Measurements from ENCODE around the gene GUCY2F. TPM values are rescaled to one million over a fixed set of nuclear protein-coding genes. Genes with fewer than 3 reads are reported as not detected.

Gene GUCY2F
- total and polyA plus RNA-seq, 8 donors, result not detected

DNA sequence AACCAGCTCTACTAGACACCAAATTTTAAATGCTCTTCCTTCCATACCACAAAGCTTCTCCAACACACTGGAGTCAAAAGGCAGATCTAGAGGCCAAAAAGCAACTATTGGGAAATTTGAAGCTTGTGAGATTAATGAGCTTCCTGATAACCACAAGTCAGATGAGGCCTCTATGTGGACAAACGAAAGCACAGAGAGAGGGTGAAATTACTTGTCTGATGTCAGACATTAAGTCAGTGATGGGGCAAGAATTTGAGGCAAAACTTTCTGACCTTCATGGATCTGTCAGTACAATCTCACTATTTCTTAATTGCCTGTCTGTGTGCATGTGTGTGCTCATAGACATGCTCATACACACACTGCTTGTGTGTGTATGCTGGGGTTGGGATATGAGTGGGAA is 103.6 kb downstream of the GUCY2F start:
- Histone ChIP-seq H3K27ac (no peak overlapping the region), H3K4me1 (no peaks in the 10 kb centered on the region), H3K9me3 (no peaks in the 10 kb centered on the region), H3K27me3 (peaks cover 0 to 13% (median 0%) of the 10 kb centered on the region in 4 donors), H3K36me3 (no peaks in the 10 kb centered on the region), H3K4me3 (no peak overlapping the region)
- DNase-seq (no peak), FAIRE-seq (no peak), ATAC-seq (no peak)
- 49 to 58% methylated on average over 1 of the region's 1 CpG for WGBS, 2 donors
- TF ChIP-seq, protein P1, sequence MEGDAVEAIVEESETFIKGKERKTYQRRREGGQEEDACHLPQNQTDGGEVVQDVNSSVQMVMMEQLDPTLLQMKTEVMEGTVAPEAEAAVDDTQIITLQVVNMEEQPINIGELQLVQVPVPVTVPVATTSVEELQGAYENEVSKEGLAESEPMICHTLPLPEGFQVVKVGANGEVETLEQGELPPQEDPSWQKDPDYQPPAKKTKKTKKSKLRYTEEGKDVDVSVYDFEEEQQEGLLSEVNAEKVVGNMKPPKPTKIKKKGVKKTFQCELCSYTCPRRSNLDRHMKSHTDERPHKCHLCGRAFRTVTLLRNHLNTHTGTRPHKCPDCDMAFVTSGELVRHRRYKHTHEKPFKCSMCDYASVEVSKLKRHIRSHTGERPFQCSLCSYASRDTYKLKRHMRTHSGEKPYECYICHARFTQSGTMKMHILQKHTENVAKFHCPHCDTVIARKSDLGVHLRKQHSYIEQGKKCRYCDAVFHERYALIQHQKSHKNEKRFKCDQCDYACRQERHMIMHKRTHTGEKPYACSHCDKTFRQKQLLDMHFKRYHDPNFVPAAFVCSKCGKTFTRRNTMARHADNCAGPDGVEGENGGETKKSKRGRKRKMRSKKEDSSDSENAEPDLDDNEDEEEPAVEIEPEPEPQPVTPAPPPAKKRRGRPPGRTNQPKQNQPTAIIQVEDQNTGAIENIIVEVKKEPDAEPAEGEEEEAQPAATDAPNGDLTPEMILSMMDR (IDR thresholded peaks at IDR 0.05), result no peak
- intact Hi-C loops (cut with DNase I), result no loop called here

DNA sequence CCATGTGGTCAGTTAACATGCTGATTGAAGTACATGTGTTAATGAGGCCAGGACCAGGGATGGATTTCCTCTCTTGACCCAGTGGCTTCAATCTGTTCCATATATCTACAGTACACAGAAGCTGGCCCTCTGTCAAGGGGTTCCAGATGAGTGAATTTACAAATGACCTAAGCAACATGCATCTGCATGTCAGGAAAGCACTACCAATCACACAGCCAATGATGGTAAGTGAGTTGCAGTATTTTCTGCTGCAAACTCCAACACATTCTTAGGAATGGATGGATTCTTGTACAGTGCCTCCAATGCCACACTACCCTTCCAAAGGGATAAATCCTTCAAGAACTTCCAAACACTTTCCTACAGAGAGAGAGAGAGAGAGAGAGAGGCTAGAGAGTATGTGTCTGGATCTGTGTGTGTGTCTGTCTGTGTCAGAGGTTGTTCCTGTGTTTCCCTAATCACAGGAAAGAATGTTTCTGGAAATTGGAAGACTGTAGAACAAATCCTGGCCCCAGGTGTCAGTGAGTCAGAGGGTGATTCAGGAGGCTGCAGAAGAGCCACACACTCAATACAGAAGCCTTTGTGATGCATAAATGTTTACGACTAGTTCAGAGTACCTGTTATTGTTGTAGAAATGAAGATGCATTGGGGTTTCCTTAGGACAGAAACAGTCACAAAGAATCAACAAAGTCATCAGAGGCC is 107.5 kb downstream of the GUCY2F start:
- no peak overlapping the region for H3K4me3 ChIP-seq
- TF ChIP-seq, protein P1 (IDR thresholded peaks at IDR 0.05), result no peak
- peaks cover 0 to 10% (median 0%) of the 10 kb centered on the region in 4 donors for H3K27me3 ChIP-seq
- ATAC-seq, result no peak
- DNase-seq, result no peak
- H3K27ac ChIP-seq, result no peak overlapping the region
- H3K4me1 ChIP-seq, result no peaks in the 10 kb centered on the region
- no peaks in the 10 kb centered on the region for H3K36me3 ChIP-seq
- FAIRE-seq, result no peak
- 62 to 68% methylated on average over 1 of the region's 1 CpG for WGBS, 2 donors
- intact Hi-C loops (cut with DNase I), result no loop called here
- H3K9me3 ChIP-seq, result no peaks in the 10 kb centered on the region

DNA sequence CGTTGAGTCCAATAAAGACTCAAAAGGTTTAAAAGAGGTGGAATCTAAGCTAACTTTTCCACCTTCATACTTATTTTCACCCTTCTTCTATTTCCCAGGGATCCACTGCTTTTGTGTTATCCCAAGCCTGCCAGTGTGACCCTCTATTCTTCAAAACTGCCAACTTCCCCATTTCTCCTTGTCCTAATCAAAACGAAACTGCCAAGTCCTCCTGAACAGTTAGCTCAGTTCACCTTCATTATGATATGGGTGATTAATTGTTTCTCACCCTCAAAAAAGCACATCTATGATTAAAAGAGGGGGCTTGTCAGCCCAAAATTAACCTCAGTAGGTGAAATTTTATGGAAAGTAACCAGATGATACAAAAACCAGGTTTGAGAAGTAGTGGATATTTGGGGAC is 108.4 kb downstream of the GUCY2F start:
- DNase-seq (no peak), ATAC-seq (no peak), FAIRE-seq (no peak)
- 67 to 70% methylated on average over 2 of the region's 2 CpGs for WGBS, 2 donors
- Histone ChIP-seq H3K4me3 (no peak overlapping the region), H3K36me3 (no peaks in the 10 kb centered on the region), H3K9me3 (no peaks in the 10 kb centered on the region), H3K4me1 (no peaks in the 10 kb centered on the region), H3K27me3 (peaks cover 0 to 4% (median 0%) of the 10 kb centered on the region in 4 donors), H3K27ac (no peak overlapping the region)
- intact Hi-C loops (cut with DNase I), result no loop called here
- TF ChIP-seq, protein P1 (IDR thresholded peaks at IDR 0.05), result no peak

DNA sequence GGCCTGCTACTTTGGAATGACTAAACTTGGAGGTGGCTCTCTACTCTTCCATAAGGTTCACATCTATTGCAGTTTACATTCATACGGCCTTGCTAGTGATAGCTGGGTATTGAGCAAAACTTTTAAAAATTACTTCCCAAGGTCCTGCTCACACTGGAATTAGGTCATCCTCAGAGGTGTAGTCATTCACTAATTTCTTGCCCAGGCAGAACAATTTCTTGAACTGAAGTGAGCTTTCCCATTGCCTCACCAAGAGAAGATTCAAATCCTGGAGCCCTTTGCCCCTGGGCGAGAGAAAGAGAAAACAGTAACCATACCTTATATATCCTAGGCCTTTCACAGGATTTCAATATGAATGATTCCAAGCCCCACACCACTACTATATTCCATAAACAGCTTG is 109.2 kb downstream of the GUCY2F start:
- H3K27me3 ChIP-seq, result peaks cover 0 to 4% (median 0%) of the 10 kb centered on the region in 4 donors
- TF ChIP-seq, protein P1 (IDR thresholded peaks at IDR 0.05), result no peak
- ATAC-seq, result no peak
- 87% methylated on average over 2 of the region's 2 CpGs for WGBS, 2 donors
- intact Hi-C loops (cut with DNase I), result no loop called here
- H3K4me1 ChIP-seq, result no peaks in the 10 kb centered on the region
- H3K36me3 ChIP-seq, result no peaks in the 10 kb centered on the region
- no peak for FAIRE-seq
- no peak for DNase-seq
- no peaks in the 10 kb centered on the region for H3K9me3 ChIP-seq
- H3K4me3 ChIP-seq, result no peak overlapping the region
- no peak overlapping the region for H3K27ac ChIP-seq

DNA sequence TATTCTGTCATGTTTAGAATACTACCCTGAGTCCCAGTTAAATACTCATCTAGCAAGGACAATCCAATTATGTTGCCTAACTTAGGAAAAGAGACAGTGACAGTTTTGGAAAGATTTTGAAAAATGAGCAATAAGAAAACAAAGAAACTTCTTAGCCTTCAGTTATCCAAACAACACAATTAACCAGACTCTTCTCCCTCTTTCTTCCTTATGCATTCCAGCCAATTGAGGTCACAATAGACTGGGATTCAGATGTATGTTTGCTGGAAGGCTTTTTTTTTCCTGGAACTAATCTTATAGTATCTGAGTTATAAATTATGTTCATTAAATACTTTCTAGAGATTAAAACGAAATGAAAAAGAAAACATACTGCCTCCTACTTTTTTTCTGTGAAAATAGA is 109.6 kb downstream of the GUCY2F start:
- no peak overlapping the region for H3K4me3 ChIP-seq
- no peaks in the 10 kb centered on the region for H3K9me3 ChIP-seq
- no peaks in the 10 kb centered on the region for H3K36me3 ChIP-seq
- ATAC-seq (no peak), FAIRE-seq (no peak), DNase-seq (no peak)
- 11 to 46% methylated on average over 1 of the region's 1 CpG for WGBS, 2 donors
- peaks cover 0 to 6% (median 0%) of the 10 kb centered on the region in 4 donors for H3K27me3 ChIP-seq
- TF ChIP-seq, protein P1 (IDR thresholded peaks at IDR 0.05), result no peak
- H3K27ac ChIP-seq, result no peak overlapping the region
- intact Hi-C loops (cut with DNase I), result no loop called here
- H3K4me1 ChIP-seq, result no peaks in the 10 kb centered on the region
